ENCODE results near the gene DGCR8. TPM values are rescaled to one million over a fixed set of nuclear protein-coding genes. Genes with fewer than 3 reads are reported as not detected.

Gene DGCR8
- polyA plus RNA-seq, 3 donors, result 40.5 to 42.3 (median 42.0) TPM

DNA sequence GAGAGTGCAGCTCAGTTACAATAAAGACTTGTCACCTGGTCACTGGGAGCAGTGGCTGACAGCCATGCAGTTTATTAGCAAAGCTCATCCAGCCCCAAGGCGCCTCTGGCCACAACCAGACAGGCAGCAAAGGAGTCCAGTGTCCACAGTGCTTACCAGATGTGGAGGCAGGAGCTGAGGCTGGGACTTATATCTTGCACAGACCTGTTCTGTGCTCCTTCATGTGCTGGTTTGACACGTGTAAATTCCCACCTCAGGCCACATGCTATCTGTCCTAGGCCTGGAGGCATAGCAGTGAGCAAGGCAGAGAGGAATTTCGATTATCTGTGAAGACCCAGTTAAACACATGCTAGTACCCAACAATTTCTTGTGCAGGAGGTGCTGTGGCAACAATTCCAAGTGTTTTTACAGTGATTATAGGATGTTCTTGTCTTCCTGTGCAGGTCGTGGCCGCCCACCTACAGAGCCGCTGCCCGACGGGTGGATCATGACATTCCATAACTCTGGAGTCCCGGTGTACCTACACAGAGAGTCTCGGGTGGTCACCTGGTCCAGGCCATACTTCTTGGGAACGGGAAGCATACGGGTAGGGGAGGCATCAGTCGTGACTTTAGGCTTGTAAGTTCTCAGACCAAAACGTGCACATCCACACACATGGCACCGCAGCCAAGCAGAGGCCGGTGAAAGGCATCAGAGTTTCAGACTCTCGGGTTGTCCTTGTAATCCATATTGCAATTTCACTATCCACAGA, 9.4 kb downstream of the DGCR8 start:
- no peak for DNase-seq (ENCODE audit: low read depth in 3 of 3, low spot score in 2 of 3)

GRCh38 chr22:20089977-20090729, 10.1 kb downstream of the DGCR8 start:
- DNase-seq (ENCODE audit: low read depth in 3 of 3, low spot score in 2 of 3), result no peak

DNA sequence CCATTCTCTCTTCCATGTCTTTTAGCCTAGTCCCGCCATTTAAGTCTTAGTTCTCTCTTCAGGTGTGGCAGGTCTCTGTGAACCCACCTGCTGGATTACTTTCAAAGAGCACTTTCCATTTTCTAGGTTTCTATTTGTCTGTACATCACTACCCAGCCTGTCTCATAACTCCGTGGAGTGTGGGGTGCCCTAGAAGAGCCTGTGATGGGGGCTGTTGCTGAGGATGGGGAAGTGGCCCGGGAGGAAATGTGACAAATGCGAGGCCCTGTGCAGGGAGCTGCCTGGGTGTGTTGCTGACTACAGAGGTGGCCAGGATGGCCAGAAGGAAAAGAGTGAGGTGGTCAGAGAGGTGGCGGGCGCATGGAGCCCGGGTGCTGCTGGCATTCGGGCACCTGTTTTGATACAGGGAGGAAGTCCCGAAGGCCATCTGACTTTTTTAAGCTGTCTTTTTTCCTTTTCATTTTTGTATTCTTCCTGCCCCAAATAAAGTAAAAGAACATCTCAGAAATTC, 10.7 kb downstream of the DGCR8 start:
- no peak for DNase-seq (ENCODE audit: low read depth in 3 of 3, low spot score in 2 of 3)

DNA sequence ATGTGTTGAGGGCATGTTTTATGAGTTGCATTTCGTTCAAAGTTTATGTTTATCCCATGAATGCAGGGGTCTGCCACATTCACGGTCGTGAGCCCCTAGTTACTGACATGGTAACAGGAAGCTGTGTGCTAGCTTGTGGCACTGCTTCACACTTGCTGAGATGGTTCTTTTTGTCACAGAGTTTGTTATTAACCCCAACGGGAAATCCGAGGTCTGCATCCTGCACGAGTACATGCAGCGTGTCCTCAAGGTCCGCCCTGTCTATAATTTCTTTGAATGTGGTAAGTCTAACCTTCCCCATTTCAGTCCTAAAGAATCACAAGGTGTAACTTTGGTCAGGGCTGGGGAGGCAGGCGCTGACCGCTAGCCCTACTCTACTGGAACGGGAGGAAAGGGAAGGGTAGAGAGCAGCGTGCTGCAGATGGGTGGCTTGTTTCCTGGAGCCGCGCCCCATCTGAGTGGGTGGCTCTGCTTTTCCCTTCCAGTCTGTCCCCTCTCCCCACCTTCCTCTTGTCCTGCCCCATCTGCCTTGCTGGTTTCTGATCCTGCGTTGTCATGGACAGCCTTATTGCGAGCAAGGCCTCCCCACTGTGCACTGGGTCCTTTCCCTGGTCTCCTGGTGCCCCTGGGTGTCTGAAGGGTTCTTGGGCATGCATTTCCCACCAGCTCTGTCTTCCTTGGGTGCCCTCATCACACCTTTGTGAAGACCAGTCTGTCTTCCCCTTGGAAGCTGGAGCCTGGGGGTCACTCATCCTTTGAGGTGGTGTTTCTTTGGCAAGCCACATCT, 11.8 kb downstream of the DGCR8 start:
- no peak for DNase-seq (ENCODE audit: low read depth in 3 of 3, low spot score in 2 of 3)

DNA sequence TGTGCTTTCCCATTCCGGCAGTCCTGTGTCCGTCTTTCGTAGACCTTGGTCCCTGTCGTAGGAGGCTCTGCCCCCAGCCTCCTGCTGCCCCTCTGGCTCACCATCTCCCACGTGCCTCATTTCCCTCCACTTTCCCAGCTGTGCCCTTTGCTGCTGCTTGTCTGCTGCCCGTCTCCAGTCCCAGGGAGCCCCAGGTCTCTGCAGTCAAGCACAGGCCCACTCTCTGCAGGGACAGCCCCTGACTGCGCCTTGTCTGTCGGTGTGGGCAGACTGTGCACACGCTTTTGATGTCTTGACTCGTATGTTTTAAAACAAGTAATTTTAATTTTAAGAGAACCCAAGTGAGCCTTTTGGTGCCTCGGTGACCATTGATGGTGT, 12.4 kb downstream of the DGCR8 start:
- no peak for DNase-seq (ENCODE audit: low read depth in 3 of 3, low spot score in 2 of 3)

DNA sequence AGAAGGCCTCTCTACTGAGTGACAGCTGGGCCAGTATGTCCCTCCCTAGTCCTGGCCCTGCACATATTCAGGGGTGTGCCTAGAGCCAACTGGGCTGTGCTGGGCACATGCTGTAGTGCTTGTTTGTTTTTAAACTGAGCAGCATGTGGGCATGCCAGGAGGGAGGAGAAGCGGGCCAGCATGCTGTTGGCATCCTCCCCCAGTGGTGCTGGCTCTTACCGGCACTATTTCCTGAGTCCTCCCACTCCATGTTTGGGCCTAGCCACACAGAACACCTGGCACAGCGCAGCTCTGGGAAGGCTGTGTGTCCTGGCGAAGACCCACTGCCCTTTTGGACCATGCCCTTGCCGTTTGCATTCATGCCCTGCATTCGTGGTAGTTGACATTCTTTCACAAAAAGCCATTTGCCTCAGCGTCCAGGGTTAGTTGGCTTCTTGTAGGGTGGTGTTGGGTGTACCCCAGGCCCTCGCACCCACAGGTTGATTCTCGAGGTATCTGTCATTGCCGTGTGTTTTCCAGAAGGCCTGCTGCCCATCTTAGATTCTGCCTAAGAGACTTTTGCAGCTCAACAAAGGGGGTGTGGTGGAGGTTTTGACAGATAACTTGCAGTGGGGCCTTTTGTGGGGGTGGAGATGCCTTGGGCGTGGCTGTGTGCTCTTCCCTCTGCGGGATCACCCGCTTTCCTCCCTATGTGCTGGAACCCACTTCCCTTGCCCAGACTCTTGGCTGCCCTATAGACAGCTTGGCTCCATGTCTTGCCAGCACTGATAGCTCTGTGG, 13.6 kb downstream of the DGCR8 start:
- no peak for DNase-seq (ENCODE audit: low read depth in 3 of 3, low spot score in 2 of 3)

DNA sequence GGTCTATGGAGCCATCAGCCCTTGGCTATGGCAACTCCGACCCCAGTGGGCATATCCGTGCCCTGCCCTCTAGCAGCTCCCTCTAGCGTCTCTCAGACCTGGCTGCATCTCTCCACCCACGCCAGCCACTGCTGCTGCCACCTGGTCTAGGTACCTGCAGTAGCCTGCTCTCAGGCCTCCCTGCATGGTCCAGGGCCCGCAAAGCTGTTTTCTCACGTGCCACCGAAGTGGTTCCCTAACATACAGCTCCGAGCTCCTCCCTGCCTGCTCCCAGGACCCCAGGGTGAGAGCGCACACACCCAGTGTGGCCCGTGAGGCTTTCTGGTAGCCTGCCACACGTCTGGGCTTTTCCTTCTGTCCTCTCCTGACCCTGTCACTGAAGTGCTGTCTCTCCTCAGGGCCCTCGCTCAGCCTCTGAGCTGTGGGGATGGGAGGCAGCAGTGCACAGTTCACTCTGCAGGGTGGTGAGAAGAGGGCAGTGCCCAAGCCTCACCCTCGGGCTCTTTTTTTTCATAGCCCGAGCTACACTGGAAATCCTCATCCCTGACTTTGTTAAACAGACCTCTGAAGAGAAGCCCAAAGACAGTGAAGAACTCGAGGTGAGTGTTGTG, 14.3 kb downstream of the DGCR8 start:
- no peak for DNase-seq (ENCODE audit: low read depth in 3 of 3, low spot score in 2 of 3)

- DNase-seq (ENCODE audit: low read depth in 3 of 3, low spot score in 2 of 3), result no peak
Observed at GRCh38 chr22:20095521-20095920, 15.5 kb downstream of the DGCR8 start.

DNA sequence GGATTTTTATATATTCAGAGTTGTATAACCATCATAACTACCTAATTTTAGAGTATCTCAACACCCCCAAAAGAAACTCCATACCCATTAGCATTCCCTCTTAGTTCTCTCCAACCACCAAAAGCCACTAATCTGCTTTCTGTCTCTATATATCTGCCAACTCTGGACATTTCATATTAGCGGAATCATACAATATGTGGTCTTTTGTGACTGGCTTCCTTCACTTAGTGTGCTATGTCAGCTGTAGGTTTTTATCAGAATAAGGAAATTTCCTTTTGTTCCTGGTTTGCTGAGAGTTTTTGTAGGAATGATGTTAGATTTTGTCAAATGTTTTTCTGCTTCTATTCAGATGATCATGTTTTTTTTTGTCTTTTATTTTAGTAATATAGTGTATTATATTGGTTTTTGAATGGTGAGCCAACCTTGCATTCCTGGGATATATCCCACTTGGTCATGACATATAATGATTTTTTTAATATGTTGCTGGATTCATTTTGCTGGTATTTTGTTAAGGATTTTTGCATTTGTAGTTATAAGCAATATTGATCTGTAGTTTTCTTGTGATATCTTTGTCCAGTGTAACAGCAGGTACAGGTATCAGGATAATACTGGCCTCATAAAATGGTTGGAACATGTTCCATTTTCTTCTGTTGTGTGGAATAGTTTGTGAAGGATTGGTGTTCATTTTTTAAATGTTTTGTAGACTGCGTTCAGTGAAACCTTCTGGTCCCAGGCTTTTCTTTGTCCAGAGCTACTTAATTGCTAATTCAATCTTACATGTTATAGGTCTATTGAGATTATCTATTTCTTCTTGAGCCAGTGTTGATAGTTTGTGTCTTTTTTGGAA, 16.8 kb downstream of the DGCR8 start:
- DNase-seq (ENCODE audit: low read depth in 3 of 3, low spot score in 2 of 3), result no peak

DNA sequence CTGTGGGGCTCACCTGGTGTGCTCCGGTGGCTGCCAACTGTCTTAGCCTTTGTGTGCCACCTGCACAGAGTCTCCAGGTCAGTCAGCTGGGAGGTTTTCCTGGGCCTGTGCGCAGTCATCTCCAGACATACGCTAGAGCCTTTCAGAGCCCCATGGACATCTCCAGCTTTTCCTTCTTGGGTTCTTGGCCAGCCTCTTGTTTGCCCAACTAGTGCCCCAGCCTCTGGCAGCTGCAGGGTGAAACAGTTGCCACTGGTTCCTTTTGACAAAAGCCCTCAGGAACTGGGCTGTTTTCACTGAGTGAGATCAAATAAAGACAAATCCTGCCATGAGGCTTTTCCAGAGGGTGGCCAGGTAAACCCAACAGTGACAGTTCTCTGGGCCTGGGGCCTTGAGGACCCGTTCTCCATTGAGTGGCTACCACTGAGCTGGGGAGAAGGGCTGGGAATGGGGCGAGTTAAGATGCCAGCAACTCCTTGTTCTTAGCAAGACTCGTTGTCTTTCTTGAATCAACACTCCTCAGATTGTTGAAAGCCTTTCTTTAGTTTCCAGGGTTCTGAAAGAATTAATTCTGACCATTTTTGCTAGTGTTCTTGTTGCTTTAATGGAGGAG, 19.2 kb downstream of the DGCR8 start:
- DNase-seq (ENCODE audit: low read depth in 3 of 3, low spot score in 2 of 3), result no peak

DNA sequence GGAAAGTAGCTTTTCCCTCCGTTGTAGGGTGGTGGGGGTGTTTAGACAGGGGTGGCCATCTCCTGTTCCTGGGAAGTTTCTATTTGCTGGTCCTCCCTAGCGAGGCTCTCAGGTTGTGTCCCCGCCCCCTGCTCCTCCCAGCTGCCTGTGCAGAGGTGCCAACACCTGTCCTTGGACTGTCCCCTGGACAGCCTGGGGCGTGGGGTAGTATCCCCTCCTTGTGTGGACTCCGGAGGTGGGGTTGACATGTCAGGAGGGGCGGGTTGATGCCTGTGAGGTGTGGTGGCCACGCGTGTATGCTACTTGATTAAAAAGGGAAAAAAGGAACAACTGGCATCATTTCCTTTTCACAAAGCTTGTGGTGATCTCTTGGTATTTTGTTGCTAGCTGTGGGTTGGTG, 21.6 kb downstream of the DGCR8 start:
- no peak for DNase-seq (ENCODE audit: low read depth in 3 of 3, low spot score in 2 of 3)

GRCh38 chr22:20102203-20102780, 22.3 kb downstream of the DGCR8 start:
- DNase-seq (ENCODE audit: low read depth in 3 of 3, low spot score in 2 of 3), result no peak

DNA sequence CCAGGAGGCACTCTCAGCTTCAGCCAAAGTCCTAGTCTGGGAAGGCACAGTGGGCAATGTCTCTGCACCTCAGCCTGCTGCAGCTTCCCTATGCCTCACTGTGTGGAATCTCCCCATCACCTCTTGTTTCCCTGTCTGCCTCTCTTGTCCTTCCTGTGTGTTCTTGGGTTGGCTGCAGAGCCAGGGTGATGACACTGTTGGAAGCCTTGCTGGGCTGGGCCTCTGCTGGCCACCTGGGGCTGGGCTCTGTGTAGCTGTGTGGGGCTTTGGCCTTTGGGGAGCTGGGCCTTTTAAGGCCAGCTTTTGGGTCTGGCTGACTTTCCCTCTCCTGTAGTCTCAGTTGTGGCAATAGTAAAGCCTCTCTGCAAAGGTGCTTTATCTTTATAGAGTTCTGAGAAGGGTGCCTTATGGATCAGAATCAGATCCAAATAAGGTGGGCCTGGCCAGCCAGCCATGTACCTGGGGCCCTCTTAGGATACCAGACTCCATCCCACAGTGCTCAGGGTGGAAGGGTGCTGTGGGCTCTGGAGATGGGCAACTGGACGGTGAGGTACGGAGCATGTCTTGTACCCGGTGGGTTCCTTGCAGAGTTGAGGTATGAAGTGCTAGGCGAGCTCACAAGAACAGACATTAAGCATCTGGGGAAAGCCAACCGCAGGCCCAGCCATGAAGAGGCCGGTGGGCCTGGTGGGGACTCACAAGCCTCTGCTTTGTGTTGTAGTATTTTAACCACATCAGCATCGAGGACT, 25.6 kb downstream of the DGCR8 start:
- DNase-seq (ENCODE audit: low read depth in 3 of 3, low spot score in 2 of 3), result no peak

- no peak for DNase-seq (ENCODE audit: low read depth in 3 of 3, low spot score in 2 of 3)
Observed at GRCh38 chr22:20106205-20106848, 26.3 kb downstream of the DGCR8 start.

GRCh38 chr22:20106849-20107237, 26.8 kb downstream of the DGCR8 start:
- no peak for DNase-seq (ENCODE audit: low read depth in 3 of 3, low spot score in 2 of 3)

DNA sequence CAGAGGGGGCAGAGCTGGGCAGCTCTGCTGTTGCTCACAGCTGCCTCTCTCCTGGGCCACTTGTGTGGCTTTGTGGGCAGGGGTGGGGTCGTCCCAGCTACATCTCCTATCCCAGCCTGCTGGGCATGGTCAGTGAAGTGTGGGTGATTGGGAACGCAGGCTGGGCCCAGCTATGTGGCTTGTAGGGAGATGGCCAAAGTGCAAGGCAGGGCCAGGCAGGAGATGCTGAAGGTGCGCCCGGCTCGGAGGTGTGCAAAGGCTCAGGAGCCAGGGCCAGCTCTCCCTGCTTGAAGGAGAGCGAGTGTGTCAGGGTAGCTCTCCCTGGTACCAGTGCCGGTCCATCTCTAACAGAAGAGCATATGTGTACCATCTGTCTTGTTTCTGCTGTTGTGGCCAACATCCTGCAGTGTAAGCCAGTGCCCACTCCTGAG, 27.4 kb downstream of the DGCR8 start:
- no peak for DNase-seq (ENCODE audit: low read depth in 3 of 3, low spot score in 2 of 3)
